Tibial nerve (tissue), 4 donors: ENCODE measurements around the gene PRKCE. TPM values are rescaled to one million over a fixed set of nuclear protein-coding genes. Genes with fewer than 3 reads are reported as not detected.

ENCODE experiments used
- DNase-seq, 2 donors: peaks; one replicate each; pipeline ENCODE4 v3.0.0-alpha.2; 2019; ENCODE audit warnings: low spot score in 2 of 2
- H3K27ac ChIP-seq, 4 donors: fragments of 200-600 bp; sonication (generic) in 3 of 4; one replicate each; pipeline ENCODE4 v1.5.1; 2017 to 2019; ENCODE audit warnings: mild to moderate bottlenecking in 1 of 4
- H3K27me3 ChIP-seq, 2 donors: fragments of 200-600 bp; sonication (generic) in 1 of 2; one replicate each; pipeline versions ENCODE4 v1.5.1 to v1.6.0; 2017 to 2019
- H3K36me3 ChIP-seq, 3 donors: fragments of 200-600 bp; sonication (generic); one replicate each; pipeline ENCODE4 v1.5.1; 2018 to 2019
- H3K4me1 ChIP-seq, 4 donors: fragments of 200-600 bp; sonication (generic) in 3 of 4; one replicate each; pipeline ENCODE4 v1.5.1; 2017 to 2019
- H3K4me3 ChIP-seq, 4 donors: fragments of 200-600 bp; sonication (generic) in 3 of 4; one replicate each; pipeline ENCODE4 v1.5.1; 2017 to 2019; ENCODE audit warnings: mild to moderate bottlenecking in 1 of 4, moderate library complexity in 1 of 4
- H3K9me3 ChIP-seq, 4 donors: fragments of 200-600 bp; sonication (generic) in 3 of 4; one replicate each; pipeline ENCODE4 v1.5.1; 2017 to 2019
- CTCF ChIP-seq, 5 experiments: fragments of 200-600 bp in 3 of 5; fragments of 450-650 bp in 2 of 5; sonication (generic) in 3 of 5; IDR thresholded peaks; one replicate each; pipeline ENCODE4 v1.5.1; 2016 to 2019; ENCODE audit warnings: antibody characterized with exemption in 5 of 5, mild to moderate bottlenecking in 3 of 5, moderate library complexity in 2 of 5
- EP300 ChIP-seq, 2 donors: sonication (generic); formaldehyde crosslinking; IDR thresholded peaks; one replicate each; pipeline ENCODE4 v1.6.1; 2017; ENCODE audit warnings: antibody characterized with exemption in 2 of 2, mild to moderate bottlenecking in 1 of 2
- POLR2A ChIP-seq, 2 donors: fragments of 450-650 bp; IDR thresholded peaks; one replicate each; pipeline ENCODE4 v1.6.1; 2017; ENCODE audit warnings: antibody characterized with exemption in 2 of 2, mild to moderate bottlenecking in 2 of 2, moderate library complexity in 2 of 2
- WGBS, 2 donors: methylation state at CpG; one replicate each; pipeline ENCODE4 v1.1.5; 2018; 5-methylcytosine and 5-hydroxymethylcytosine counted together
- total RNA-seq, 4 donors: library from RNA; depleted of rRNA; stranded (reverse); fragments of >200 nt; gene quantifications; one replicate each; pipeline ENCODE4 v1.1.0, GENCODE V29; 2016

Gene PRKCE
- total RNA-seq, 4 donors from 2014 or later = 14.4 to 22.4 (median 17.9) TPM

- no peaks in the 10 kb centered on the region for H3K27me3 ChIP-seq
- DNase-seq = no peak
- H3K27ac ChIP-seq = no peak overlapping the region
- TF ChIP-seq POLR2A (IDR thresholded peaks at IDR 0.05) (no peak), CTCF (IDR thresholded peaks at IDR 0.05) (no peak), EP300 (IDR thresholded peaks at IDR 0.05) (no peak)
- WGBS, 2 donors = 86 to 90% methylated on average over 4 of the region's 4 CpGs
- H3K9me3 ChIP-seq = peaks cover 0 to 21% (median 6%) of the 10 kb centered on the region in 4 donors
- H3K4me1 ChIP-seq = no peaks in the 10 kb centered on the region
- no peaks in the 10 kb centered on the region for H3K36me3 ChIP-seq
- no peak overlapping the region for H3K4me3 ChIP-seq
Observed at GRCh38 chr2:46207591-46207990, 556.1 kb downstream of the PRKCE start.

- H3K4me1 ChIP-seq = no peaks in the 10 kb centered on the region
- 91 to 92% methylated on average over 1 of the region's 1 CpG for WGBS, 2 donors
- no peak for DNase-seq
- peaks cover 0 to 21% (median 6%) of the 10 kb centered on the region in 4 donors for H3K9me3 ChIP-seq
- H3K36me3 ChIP-seq = no peaks in the 10 kb centered on the region
- no peak for TF ChIP-seq EP300 (IDR thresholded peaks at IDR 0.05)
- TF ChIP-seq CTCF (IDR thresholded peaks at IDR 0.05) = no peak
- no peak for TF ChIP-seq POLR2A (IDR thresholded peaks at IDR 0.05)
- no peak overlapping the region for H3K4me3 ChIP-seq
- H3K27ac ChIP-seq = no peak overlapping the region
- no peaks in the 10 kb centered on the region for H3K27me3 ChIP-seq
Observed at GRCh38 chr2:46208766-46209165, 557.3 kb downstream of the PRKCE start.

GRCh38 chr2:46210063-46210462, 558.6 kb downstream of the PRKCE start:
- H3K27me3 ChIP-seq = no peaks in the 10 kb centered on the region
- TF ChIP-seq CTCF (IDR thresholded peaks at IDR 0.05) (no peak), POLR2A (IDR thresholded peaks at IDR 0.05) (no peak), EP300 (IDR thresholded peaks at IDR 0.05) (no peak)
- H3K27ac ChIP-seq = no peak overlapping the region
- H3K36me3 ChIP-seq = no peaks in the 10 kb centered on the region
- 51 to 63% methylated on average over 1 of the region's 1 CpG for WGBS, 2 donors
- no peak overlapping the region for H3K4me3 ChIP-seq
- no peak for DNase-seq
- H3K9me3 ChIP-seq = peaks cover 0 to 26% (median 6%) of the 10 kb centered on the region in 4 donors
- no peaks in the 10 kb centered on the region for H3K4me1 ChIP-seq

GRCh38 chr2:46211461-46211860, 560.0 kb downstream of the PRKCE start:
- 86 to 87% methylated on average over 1 of the region's 1 CpG for WGBS, 2 donors
- no peaks in the 10 kb centered on the region for H3K27me3 ChIP-seq
- H3K4me1 ChIP-seq = no peaks in the 10 kb centered on the region
- no peak overlapping the region for H3K27ac ChIP-seq
- no peaks in the 10 kb centered on the region for H3K36me3 ChIP-seq
- H3K4me3 ChIP-seq = no peak overlapping the region
- no peak for TF ChIP-seq POLR2A (IDR thresholded peaks at IDR 0.05)
- no peak for TF ChIP-seq CTCF (IDR thresholded peaks at IDR 0.05)
- TF ChIP-seq EP300 (IDR thresholded peaks at IDR 0.05) = no peak
- H3K9me3 ChIP-seq = peaks cover 0 to 28% (median 6%) of the 10 kb centered on the region in 4 donors
- no peak for DNase-seq

GRCh38 chr2:46213906-46214305, 562.4 kb downstream of the PRKCE start:
- Histone ChIP-seq H3K27me3 (no peaks in the 10 kb centered on the region), H3K36me3 (no peaks in the 10 kb centered on the region), H3K27ac (no peak overlapping the region), H3K4me1 (no peaks in the 10 kb centered on the region), H3K4me3 (no peak overlapping the region), H3K9me3 (peaks cover 0 to 40% (median 4%) of the 10 kb centered on the region in 4 donors)
- WGBS, 2 donors = 76 to 77% methylated on average over 2 of the region's 2 CpGs
- TF ChIP-seq POLR2A (IDR thresholded peaks at IDR 0.05) (no peak), CTCF (IDR thresholded peaks at IDR 0.05) (no peak)
- DNase-seq = no peak
